ENCODE measurements around the gene RASL10B.

DNA sequence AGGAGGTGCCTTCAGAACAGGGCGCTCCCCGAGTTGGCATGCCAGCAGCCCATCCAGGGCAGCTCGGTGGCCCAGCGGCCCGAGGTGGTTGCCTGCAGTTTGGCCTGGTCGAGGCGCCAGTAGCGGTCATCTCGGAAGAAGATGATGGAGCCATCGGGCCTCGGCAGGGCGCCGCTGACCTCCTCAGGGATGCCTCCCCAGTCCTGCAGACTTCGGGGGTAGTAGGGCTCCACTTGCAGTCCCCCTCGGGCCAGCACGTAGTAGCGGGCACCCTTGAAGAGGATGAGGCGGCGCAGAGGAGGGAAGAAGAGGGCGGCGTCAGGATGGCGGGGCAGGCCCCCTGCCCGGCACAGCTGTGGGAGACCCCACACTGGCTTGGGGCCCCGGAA is 35.0 kb downstream of the RASL10B start:
- TF ChIP-seq, protein P1, sequence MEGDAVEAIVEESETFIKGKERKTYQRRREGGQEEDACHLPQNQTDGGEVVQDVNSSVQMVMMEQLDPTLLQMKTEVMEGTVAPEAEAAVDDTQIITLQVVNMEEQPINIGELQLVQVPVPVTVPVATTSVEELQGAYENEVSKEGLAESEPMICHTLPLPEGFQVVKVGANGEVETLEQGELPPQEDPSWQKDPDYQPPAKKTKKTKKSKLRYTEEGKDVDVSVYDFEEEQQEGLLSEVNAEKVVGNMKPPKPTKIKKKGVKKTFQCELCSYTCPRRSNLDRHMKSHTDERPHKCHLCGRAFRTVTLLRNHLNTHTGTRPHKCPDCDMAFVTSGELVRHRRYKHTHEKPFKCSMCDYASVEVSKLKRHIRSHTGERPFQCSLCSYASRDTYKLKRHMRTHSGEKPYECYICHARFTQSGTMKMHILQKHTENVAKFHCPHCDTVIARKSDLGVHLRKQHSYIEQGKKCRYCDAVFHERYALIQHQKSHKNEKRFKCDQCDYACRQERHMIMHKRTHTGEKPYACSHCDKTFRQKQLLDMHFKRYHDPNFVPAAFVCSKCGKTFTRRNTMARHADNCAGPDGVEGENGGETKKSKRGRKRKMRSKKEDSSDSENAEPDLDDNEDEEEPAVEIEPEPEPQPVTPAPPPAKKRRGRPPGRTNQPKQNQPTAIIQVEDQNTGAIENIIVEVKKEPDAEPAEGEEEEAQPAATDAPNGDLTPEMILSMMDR (IDR thresholded peaks at IDR 0.05) = no peak
- no peak for TF ChIP-seq POLR2AphosphoS5 (IDR thresholded peaks at IDR 0.05; ENCODE audit: low read depth, low read length)
- TF ChIP-seq, protein P2, sequence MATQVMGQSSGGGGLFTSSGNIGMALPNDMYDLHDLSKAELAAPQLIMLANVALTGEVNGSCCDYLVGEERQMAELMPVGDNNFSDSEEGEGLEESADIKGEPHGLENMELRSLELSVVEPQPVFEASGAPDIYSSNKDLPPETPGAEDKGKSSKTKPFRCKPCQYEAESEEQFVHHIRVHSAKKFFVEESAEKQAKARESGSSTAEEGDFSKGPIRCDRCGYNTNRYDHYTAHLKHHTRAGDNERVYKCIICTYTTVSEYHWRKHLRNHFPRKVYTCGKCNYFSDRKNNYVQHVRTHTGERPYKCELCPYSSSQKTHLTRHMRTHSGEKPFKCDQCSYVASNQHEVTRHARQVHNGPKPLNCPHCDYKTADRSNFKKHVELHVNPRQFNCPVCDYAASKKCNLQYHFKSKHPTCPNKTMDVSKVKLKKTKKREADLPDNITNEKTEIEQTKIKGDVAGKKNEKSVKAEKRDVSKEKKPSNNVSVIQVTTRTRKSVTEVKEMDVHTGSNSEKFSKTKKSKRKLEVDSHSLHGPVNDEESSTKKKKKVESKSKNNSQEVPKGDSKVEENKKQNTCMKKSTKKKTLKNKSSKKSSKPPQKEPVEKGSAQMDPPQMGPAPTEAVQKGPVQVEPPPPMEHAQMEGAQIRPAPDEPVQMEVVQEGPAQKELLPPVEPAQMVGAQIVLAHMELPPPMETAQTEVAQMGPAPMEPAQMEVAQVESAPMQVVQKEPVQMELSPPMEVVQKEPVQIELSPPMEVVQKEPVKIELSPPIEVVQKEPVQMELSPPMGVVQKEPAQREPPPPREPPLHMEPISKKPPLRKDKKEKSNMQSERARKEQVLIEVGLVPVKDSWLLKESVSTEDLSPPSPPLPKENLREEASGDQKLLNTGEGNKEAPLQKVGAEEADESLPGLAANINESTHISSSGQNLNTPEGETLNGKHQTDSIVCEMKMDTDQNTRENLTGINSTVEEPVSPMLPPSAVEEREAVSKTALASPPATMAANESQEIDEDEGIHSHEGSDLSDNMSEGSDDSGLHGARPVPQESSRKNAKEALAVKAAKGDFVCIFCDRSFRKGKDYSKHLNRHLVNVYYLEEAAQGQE (IDR thresholded peaks at IDR 0.05; ENCODE audit: insufficient read depth in 1 of 2, low read depth in 2 of 2, low read length in 1 of 2) = no peak

Measured in Panc1 (cell line).